ENCODE measurements around the gene PTBP1. TPM values are rescaled to one million over a fixed set of nuclear protein-coding genes. Genes with fewer than 3 reads are reported as not detected.

Gene PTBP1
- total and polyA plus RNA-seq, 2 of the 13 experiments (the other 11 are each of a cell fraction or from before 2014, with no cell fraction given) = 195 to 288 TPM

- peak; percentile 69 for TF ChIP-seq ZNF142 (CRISPR knock-in tag; IDR thresholded peaks at IDR 0.05)
- TF ChIP-seq ZNF317 (CRISPR knock-in tag; IDR thresholded peaks at IDR 0.05) = peak; percentile 75; the same call in 1 of the 2 replicates
- no peak for TF ChIP-seq DZIP1 (CRISPR knock-in tag; IDR thresholded peaks at IDR 0.05)
- no peak for TF ChIP-seq HHEX (CRISPR knock-in tag; IDR thresholded peaks at IDR 0.05)
- TF ChIP-seq REXO4 (CRISPR knock-in tag; IDR thresholded peaks at IDR 0.05; ENCODE audit: borderline replicate concordance) = no peak
- no peak for TF ChIP-seq ZNF660 (CRISPR knock-in tag; IDR thresholded peaks at IDR 0.05; ENCODE audit: borderline replicate concordance, low read depth)
- TF ChIP-seq ZNF713 (CRISPR knock-in tag; IDR thresholded peaks at IDR 0.05) = no peak
- TF ChIP-seq TBP (CRISPR knock-in tag; IDR thresholded peaks at IDR 0.05) = no peak
- no peak for TF ChIP-seq TP53 (CRISPR knock-in tag; conservative IDR thresholded peaks at IDR 0.05)
- TF ChIP-seq ELF1 (CRISPR knock-in tag; IDR thresholded peaks at IDR 0.05) = peak; percentile 91
- peak; percentile 56; the same call in 1 of the 2 replicates for TF ChIP-seq ZNF230 (CRISPR knock-in tag; IDR thresholded peaks at IDR 0.05)
- TF ChIP-seq ZSCAN20 (CRISPR knock-in tag; IDR thresholded peaks at IDR 0.05; ENCODE audit: borderline replicate concordance) = 0 out of 2 replicates have a peak, but pooled peaks have one; percentile 18
- TF ChIP-seq CSRNP1 (CRISPR knock-in tag; IDR thresholded peaks at IDR 0.05) = peak; percentile 66; the same call in 1 of the 2 replicates
- TF ChIP-seq HMG20B (CRISPR knock-in tag; conservative IDR thresholded peaks at IDR 0.05) = no peak
- TF ChIP-seq NR2F6 (IDR thresholded peaks at IDR 0.05) = no peak
- peak; percentile 74 for TF ChIP-seq NR2F6 (CRISPR knock-in tag; IDR thresholded peaks at IDR 0.05)
- peak; percentile 68 for TF ChIP-seq SATB2 (CRISPR knock-in tag; IDR thresholded peaks at IDR 0.05)
- TF ChIP-seq ATRX (CRISPR knock-in tag; IDR thresholded peaks at IDR 0.05; ENCODE audit: borderline replicate concordance) = no peak
- no peak for TF ChIP-seq JARID2 (CRISPR knock-in tag; IDR thresholded peaks at IDR 0.05; ENCODE audit: insufficient replicate concordance)
- no peak for TF ChIP-seq TCF7 (IDR thresholded peaks at IDR 0.05; ENCODE audit: low read depth)
- TF ChIP-seq ZSCAN25 (CRISPR knock-in tag; IDR thresholded peaks at IDR 0.05) = peak; percentile 71; the same call in 1 of the 2 replicates
Measured at GRCh38 chr19:796692-797527, at the start of gene PTBP1 (continued).
